Stomach (tissue), 9 donors: ENCODE data around the gene ATAD1. TPM values are rescaled to one million over a fixed set of nuclear protein-coding genes. Genes with fewer than 3 reads are reported as not detected.
A peak's percentile ranks its signal among the peaks of the same experiment; 100 is the strongest.

ENCODE experiments used
- DNase-seq, 2 donors: peaks; one replicate each; pipeline versions ENCODE4 v3.0.0 to v3.0.0-alpha.2; 2013 to 2019
- H3K27ac ChIP-seq, 5 donors: fragments of 200-600 bp in 4 of 5; sonication (generic) in 4 of 5; one replicate each; pipeline ENCODE4 v1.5.1; 2013 to 2019; ENCODE audit warnings: mild to moderate bottlenecking in 1 of 5, moderate library complexity in 1 of 5
- H3K27me3 ChIP-seq, 3 donors: fragments of 200-600 bp; sonication (generic); one replicate each; pipeline ENCODE4 v1.5.1; 2017 to 2019; ENCODE audit warnings: mixed run types in 1 of 3
- H3K36me3 ChIP-seq, 4 donors: fragments of 200-600 bp; sonication (generic); 1 replicate in 3 of 4; 2 replicates in 1 of 4; pipeline ENCODE4 v1.5.1; 2016 to 2019
- H3K4me1 ChIP-seq, 4 donors: fragments of 200-600 bp; sonication (generic); one replicate each; pipeline ENCODE4 v1.5.1; 2016 to 2019
- H3K4me3 ChIP-seq, 4 donors: fragments of 200-600 bp; sonication (generic) in 3 of 4; one replicate each; pipeline ENCODE4 v1.5.1; 2016 to 2019; ENCODE audit warnings: mild to moderate bottlenecking in 1 of 4
- H3K9me3 ChIP-seq, 4 donors: fragments of 200-600 bp; sonication (generic); one replicate each; pipeline ENCODE4 v1.5.1; 2016 to 2019
- EP300 ChIP-seq: sonication (generic); formaldehyde crosslinking; IDR thresholded peaks from one replicate; pipeline ENCODE4 v1.6.1; 2017; ENCODE audit warnings: antibody characterized with exemption
- POLR2A ChIP-seq, 4 donors: fragments of 450-650 bp; IDR thresholded peaks; one replicate each; pipeline ENCODE4 v1.6.1; 2016; ENCODE audit warnings: antibody characterized with exemption in 4 of 4, control low read depth in 2 of 4, mild to moderate bottlenecking in 1 of 4, moderate library complexity in 1 of 4
- POLR2AphosphoS5 ChIP-seq, 3 donors: sonication (generic); formaldehyde crosslinking; IDR thresholded peaks; one replicate each; pipeline ENCODE4 v1.6.1; 2016; ENCODE audit warnings: antibody characterized with exemption in 3 of 3
- WGBS, 5 donors: extraction: QIAGEN DNeasy Blood & Tissue Kit in 3 of 5; methylation state at CpG; one replicate each; pipeline versions ENCODE4 v1.1.5 to v1.1.7; 2013 to 2018; 5-methylcytosine and 5-hydroxymethylcytosine counted together
- intact Hi-C: fragments of 100-400 bp; cut with DNase I; formaldehyde crosslinking; loops from one replicate; pipeline ENCODE4 v1.15.1; 2023; ENCODE audit warnings: low total_unique reads
- polyA plus RNA-seq, 3 donors: library from polyadenylated mRNA; stranded (reverse); fragments of 200-250 nt; gene quantifications; one replicate each; pipeline ENCODE4 v1.2.3, GENCODE V29; 2013
- total RNA-seq, 5 donors: library from RNA; depleted of rRNA; stranded (reverse); fragments of >200 nt; gene quantifications; one replicate each; pipeline versions ENCODE4 v1.1.0 to v1.2.3, GENCODE V29; 2014 to 2016
- TF ChIP-seq, protein P1 (sequence below), 7 experiments: fragments of 450-650 bp in 4 of 7; fragments of 200-600 bp in 3 of 7; sonication (generic) in 3 of 7; IDR thresholded peaks; one replicate each; pipeline ENCODE4 v1.5.1; 2016 to 2019; ENCODE audit warnings: antibody characterized with exemption in 7 of 7, control low read depth in 2 of 7, mild to moderate bottlenecking in 1 of 7
- donor health status: healthy with polysubstance abuse.
- donor health status: Bipolar disorder and iron deficiency.
- donor health status: healthy.

The ATAD1 gene
- total and polyA plus RNA-seq, 8 donors = 7.0 to 61.7 (median 13.8) TPM

GRCh38 chr10:87713707-87714106 is 104.3 kb downstream of the ATAD1 start:
- no peak overlapping the region for H3K4me3 ChIP-seq
- no peak for DNase-seq
- peak overlapping the region in 2 of 5 donors; percentile 30 for H3K27ac ChIP-seq
- intact Hi-C loops = no loop called here
- peaks cover 0 to 18% (median 5%) of the 10 kb centered on the region in 4 donors for H3K4me1 ChIP-seq
- no peaks in the 10 kb centered on the region for H3K27me3 ChIP-seq
- no peaks in the 10 kb centered on the region for H3K36me3 ChIP-seq
- 27 to 52% (median 40%) methylated on average over 3 of the region's 3 CpGs for WGBS, 5 donors
- H3K9me3 ChIP-seq = no peaks in the 10 kb centered on the region
- no peak for TF ChIP-seq EP300
- TF ChIP-seq, protein P1, sequence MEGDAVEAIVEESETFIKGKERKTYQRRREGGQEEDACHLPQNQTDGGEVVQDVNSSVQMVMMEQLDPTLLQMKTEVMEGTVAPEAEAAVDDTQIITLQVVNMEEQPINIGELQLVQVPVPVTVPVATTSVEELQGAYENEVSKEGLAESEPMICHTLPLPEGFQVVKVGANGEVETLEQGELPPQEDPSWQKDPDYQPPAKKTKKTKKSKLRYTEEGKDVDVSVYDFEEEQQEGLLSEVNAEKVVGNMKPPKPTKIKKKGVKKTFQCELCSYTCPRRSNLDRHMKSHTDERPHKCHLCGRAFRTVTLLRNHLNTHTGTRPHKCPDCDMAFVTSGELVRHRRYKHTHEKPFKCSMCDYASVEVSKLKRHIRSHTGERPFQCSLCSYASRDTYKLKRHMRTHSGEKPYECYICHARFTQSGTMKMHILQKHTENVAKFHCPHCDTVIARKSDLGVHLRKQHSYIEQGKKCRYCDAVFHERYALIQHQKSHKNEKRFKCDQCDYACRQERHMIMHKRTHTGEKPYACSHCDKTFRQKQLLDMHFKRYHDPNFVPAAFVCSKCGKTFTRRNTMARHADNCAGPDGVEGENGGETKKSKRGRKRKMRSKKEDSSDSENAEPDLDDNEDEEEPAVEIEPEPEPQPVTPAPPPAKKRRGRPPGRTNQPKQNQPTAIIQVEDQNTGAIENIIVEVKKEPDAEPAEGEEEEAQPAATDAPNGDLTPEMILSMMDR (IDR thresholded peaks at IDR 0.05) = no peak
- no peak for TF ChIP-seq POLR2AphosphoS5 (IDR thresholded peaks at IDR 0.05)
- no peak for TF ChIP-seq POLR2A (IDR thresholded peaks at IDR 0.05)

- intact Hi-C loops = no loop called here
- TF ChIP-seq POLR2AphosphoS5 (IDR thresholded peaks at IDR 0.05) (no peak), POLR2A (IDR thresholded peaks at IDR 0.05) (no peak), EP300 (no peak)
- TF ChIP-seq, protein P1 (IDR thresholded peaks at IDR 0.05) = no peak
- H3K9me3 ChIP-seq = no peaks in the 10 kb centered on the region
- no peaks in the 10 kb centered on the region for H3K36me3 ChIP-seq
- no peaks in the 10 kb centered on the region for H3K27me3 ChIP-seq
- WGBS, 5 donors = 57 to 78% (median 65%) methylated on average over 11 of the region's 11 CpGs
- H3K4me1 ChIP-seq = peaks cover 0 to 18% (median 5%) of the 10 kb centered on the region in 4 donors
- H3K27ac ChIP-seq = peak overlapping the region in 2 of 5 donors; percentile 30
- H3K4me3 ChIP-seq = no peak overlapping the region
- no peak for DNase-seq
Observed at GRCh38 chr10:87712913-87713616, 105.0 kb downstream of the ATAD1 start.

GRCh38 chr10:87707254-87707653 is 110.8 kb downstream of the ATAD1 start:
- no peak overlapping the region for H3K27ac ChIP-seq
- TF ChIP-seq POLR2A (IDR thresholded peaks at IDR 0.05) (no peak), EP300 (no peak), POLR2AphosphoS5 (IDR thresholded peaks at IDR 0.05) (no peak)
- TF ChIP-seq, protein P1 (IDR thresholded peaks at IDR 0.05) = no peak
- no peaks in the 10 kb centered on the region for H3K9me3 ChIP-seq
- 90 to 99% (median 94%) methylated on average over 4 of the region's 4 CpGs for WGBS, 5 donors
- H3K4me1 ChIP-seq = peaks cover 0 to 3% (median 0%) of the 10 kb centered on the region in 4 donors
- no peak for DNase-seq
- intact Hi-C loops = no loop called here
- H3K27me3 ChIP-seq = no peaks in the 10 kb centered on the region
- no peak overlapping the region for H3K4me3 ChIP-seq
- no peaks in the 10 kb centered on the region for H3K36me3 ChIP-seq

- Histone ChIP-seq H3K9me3 (no peaks in the 10 kb centered on the region), H3K36me3 (no peaks in the 10 kb centered on the region), H3K27me3 (no peaks in the 10 kb centered on the region), H3K4me3 (no peak overlapping the region), H3K27ac (no peak overlapping the region), H3K4me1 (peaks cover 0 to 3% (median 0%) of the 10 kb centered on the region in 4 donors)
- intact Hi-C loops = no loop called here
- no peak for DNase-seq
- TF ChIP-seq POLR2AphosphoS5 (IDR thresholded peaks at IDR 0.05) (no peak), POLR2A (IDR thresholded peaks at IDR 0.05) (no peak), EP300 (no peak)
- TF ChIP-seq, protein P1 (IDR thresholded peaks at IDR 0.05) = no peak
- 69 to 90% (median 81%) methylated on average over 4 of the region's 4 CpGs for WGBS, 5 donors
Observed at GRCh38 chr10:87706731-87707130, 111.3 kb downstream of the ATAD1 start.
